Skeletal muscle tissue (tissue), 4 donors: ENCODE results near the gene KCTD15. TPM values are rescaled to one million over a fixed set of nuclear protein-coding genes. Genes with fewer than 3 reads are reported as not detected.

Experiments
- H3K27ac ChIP-seq: one replicate; pipeline ENCODE4 v1.7.0; 2013; ENCODE audit warnings: mild to moderate bottlenecking, low read depth, low read length, inconsistent platforms
- H3K27me3 ChIP-seq, 3 donors: one replicate each; pipeline ENCODE4 v1.7.0; 2013; ENCODE audit warnings: low read length in 3 of 3; ENCODE audit not compliant: control insufficient read depth in 3 of 3, insufficient read depth in 3 of 3
- H3K36me3 ChIP-seq, 3 donors: one replicate each; pipeline ENCODE4 v1.7.0; 2013; ENCODE audit warnings: low read length in 3 of 3; ENCODE audit not compliant: control insufficient read depth in 3 of 3, insufficient read depth in 3 of 3
- H3K4me1 ChIP-seq, 3 donors: one replicate each; pipeline ENCODE4 v1.7.0; 2013; ENCODE audit warnings: low read length in 3 of 3, mild to moderate bottlenecking in 3 of 3; ENCODE audit not compliant: control insufficient read depth in 3 of 3, insufficient read depth in 3 of 3
- H3K4me3 ChIP-seq, 3 donors: one replicate each; pipeline ENCODE4 v1.7.0; 2013; ENCODE audit warnings: low read length in 3 of 3
- H3K9ac ChIP-seq, 3 donors: one replicate each; pipeline ENCODE4 v1.7.0; 2013; ENCODE audit warnings: low read length in 3 of 3, mild to moderate bottlenecking in 3 of 3, moderate library complexity in 2 of 3, low read depth in 1 of 3
- H3K9me3 ChIP-seq, 3 donors: one replicate each; pipeline ENCODE4 v1.7.0; 2013; ENCODE audit warnings: low read length in 3 of 3; ENCODE audit not compliant: control insufficient read depth in 3 of 3
- total RNA-seq: library from RNA; depleted of rRNA; stranded (reverse); fragments of >200 nt; gene quantifications from one replicate; pipeline ENCODE4 v1.2.3, GENCODE V29; 2014
- donor health status: Osteomylitis.

KCTD15 gene
- total RNA-seq, 1 donor from 2014 or later = 34.4 TPM

DNA sequence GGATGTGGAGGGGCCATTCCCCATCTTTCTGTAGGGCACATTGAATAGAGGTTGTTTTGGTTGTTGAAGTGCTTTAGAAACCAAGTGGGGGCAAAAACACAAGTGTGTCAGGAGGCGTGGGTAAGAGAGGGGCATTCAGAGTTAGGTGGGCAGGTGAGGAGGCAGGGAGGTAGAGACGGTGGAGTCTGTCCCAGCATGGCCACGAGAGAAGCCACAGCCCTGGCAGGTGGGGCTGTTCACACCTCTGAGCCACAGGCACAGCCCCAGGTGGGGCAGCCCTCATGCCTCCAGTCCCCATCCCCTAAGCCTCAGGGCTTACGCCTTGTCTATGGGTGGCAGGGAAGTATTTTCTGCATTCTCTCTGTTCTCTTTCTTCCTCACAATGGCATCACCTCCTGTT lies 43.7 kb downstream of the KCTD15 start:
- peaks cover 3 to 19% (median 9%) of the 10 kb centered on the region in 3 donors for H3K27me3 ChIP-seq
- H3K27ac ChIP-seq = no peak overlapping the region
- H3K9ac ChIP-seq = no peak overlapping the region
- H3K36me3 ChIP-seq = no peaks in the 10 kb centered on the region
- no peaks in the 10 kb centered on the region for H3K4me1 ChIP-seq
- H3K4me3 ChIP-seq = no peak overlapping the region
- H3K9me3 ChIP-seq = no peaks in the 10 kb centered on the region

DNA sequence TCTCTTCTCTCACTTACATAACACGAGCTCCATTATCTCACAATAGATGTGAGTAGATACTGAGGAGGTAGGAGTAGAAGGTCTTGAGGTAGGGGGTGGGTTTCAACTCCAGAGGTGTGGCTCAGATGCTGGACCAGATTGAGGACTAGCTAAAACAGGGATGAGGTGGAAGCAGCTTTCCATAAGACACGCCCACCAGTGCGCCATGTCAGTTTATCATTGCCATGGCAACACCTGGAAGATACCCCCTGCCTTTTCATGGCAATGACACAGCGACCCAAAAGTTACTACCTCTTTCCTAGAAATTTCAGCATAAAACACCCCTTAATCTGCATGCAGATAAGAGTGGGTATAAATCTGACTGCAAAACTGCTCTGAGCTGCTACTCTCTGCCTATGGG lies 44.1 kb downstream of the KCTD15 start:
- Histone ChIP-seq H3K27ac (no peak overlapping the region), H3K4me3 (no peak overlapping the region), H3K27me3 (peaks cover 3 to 19% (median 9%) of the 10 kb centered on the region in 3 donors), H3K9me3 (no peaks in the 10 kb centered on the region), H3K9ac (no peak overlapping the region), H3K4me1 (no peaks in the 10 kb centered on the region), H3K36me3 (no peaks in the 10 kb centered on the region)

DNA sequence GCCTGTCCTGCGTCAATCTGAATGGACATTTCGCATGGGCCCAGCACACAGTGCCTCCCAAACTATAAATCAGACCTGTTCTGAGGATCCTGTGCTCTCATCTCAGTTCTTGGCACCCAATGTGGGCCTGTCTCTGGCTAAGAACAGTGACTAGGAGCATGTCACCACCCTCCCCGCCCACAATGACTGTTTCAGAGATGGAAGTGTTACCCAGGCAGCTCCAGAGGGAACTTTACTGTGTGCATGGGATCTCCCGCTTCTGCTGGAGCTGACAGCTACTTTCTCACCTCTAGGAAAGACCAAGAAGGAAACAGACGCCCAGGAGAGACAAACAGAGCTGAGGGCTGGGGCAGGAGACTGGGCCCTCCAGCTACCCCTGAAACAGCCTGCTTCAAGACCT lies 45.0 kb downstream of the KCTD15 start:
- no peak overlapping the region for H3K9ac ChIP-seq
- H3K27me3 ChIP-seq = peaks cover 3 to 19% (median 9%) of the 10 kb centered on the region in 3 donors
- no peaks in the 10 kb centered on the region for H3K36me3 ChIP-seq
- no peak overlapping the region for H3K27ac ChIP-seq
- no peak overlapping the region for H3K4me3 ChIP-seq
- H3K4me1 ChIP-seq = no peaks in the 10 kb centered on the region
- no peaks in the 10 kb centered on the region for H3K9me3 ChIP-seq

DNA sequence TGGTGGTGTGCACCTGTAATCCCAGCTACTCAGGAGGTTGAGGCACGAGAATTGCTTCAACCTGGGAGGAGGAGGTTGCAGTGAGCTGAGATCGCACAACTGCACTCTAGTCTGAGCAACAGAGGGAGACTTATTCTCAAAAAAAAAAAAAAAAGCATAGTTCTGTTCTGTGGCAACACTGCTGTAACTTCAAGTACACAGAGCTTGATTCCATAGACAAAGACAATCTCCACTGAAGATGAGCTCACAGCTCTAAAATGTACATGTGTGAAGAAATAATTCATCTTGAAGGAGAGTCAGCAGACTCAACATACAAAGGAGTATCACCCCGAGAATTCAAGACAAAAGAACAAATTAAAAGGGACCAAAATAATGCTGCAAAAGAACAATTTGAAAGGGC lies 47.8 kb downstream of the KCTD15 start:
- Histone ChIP-seq H3K36me3 (no peaks in the 10 kb centered on the region), H3K27ac (no peak overlapping the region), H3K27me3 (peaks cover 3 to 19% (median 9%) of the 10 kb centered on the region in 3 donors), H3K4me3 (no peak overlapping the region), H3K4me1 (no peaks in the 10 kb centered on the region), H3K9ac (no peak overlapping the region), H3K9me3 (no peaks in the 10 kb centered on the region)

DNA sequence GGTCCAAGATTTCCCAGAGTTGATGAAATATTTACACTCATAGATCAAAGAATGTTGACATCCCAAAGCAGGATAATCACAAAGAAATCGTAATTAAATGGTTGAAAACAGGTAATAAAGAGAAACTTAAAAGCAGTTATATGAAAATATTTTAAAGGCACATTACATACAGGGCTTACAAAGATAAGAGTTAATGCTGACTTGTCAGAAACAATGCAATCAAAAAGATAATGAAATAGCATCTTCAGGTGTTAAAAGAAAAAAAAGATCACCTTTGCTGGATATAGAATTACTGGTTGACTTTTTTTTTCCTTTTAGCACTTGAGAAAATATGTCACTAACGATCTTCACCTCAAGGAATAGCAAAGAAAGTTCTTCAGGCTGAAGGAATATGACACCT lies 48.8 kb downstream of the KCTD15 start:
- H3K9me3 ChIP-seq = no peaks in the 10 kb centered on the region
- H3K9ac ChIP-seq = no peak overlapping the region
- H3K27ac ChIP-seq = no peak overlapping the region
- H3K36me3 ChIP-seq = no peaks in the 10 kb centered on the region
- H3K4me3 ChIP-seq = no peak overlapping the region
- H3K27me3 ChIP-seq = peaks cover 0 to 14% (median 5%) of the 10 kb centered on the region in 3 donors
- no peaks in the 10 kb centered on the region for H3K4me1 ChIP-seq

DNA sequence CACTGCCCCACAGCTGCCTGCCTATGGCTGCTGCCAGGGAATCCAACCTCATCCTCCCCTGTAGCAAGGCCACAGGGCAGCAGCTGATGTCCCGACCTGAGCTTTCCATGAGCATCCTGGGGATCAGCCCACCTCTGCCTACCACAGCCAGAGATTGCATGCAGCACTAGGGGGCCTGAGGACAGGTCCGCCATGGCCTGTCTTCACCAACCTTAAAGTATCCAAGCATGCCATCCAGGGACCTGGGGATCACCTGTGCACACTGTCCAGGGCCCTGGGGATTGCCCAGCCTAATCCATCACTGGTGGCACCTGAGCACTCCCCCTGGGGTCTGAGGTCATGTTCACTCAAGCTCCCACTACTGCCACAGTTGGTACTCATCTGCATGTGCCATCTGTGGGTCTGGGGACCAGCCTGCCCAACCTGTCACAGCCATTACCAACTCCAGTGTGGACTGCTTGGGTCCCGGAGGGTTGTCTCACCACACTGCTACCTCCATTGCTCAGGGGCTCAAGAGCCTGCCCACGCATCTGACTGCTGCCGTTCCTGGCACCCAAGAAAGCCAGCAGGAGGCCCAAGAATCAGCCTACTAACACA lies 53.0 kb downstream of the KCTD15 start:
- no peaks in the 10 kb centered on the region for H3K27me3 ChIP-seq
- H3K9ac ChIP-seq = no peak overlapping the region
- no peak overlapping the region for H3K4me3 ChIP-seq
- no peaks in the 10 kb centered on the region for H3K36me3 ChIP-seq
- no peaks in the 10 kb centered on the region for H3K9me3 ChIP-seq
- H3K4me1 ChIP-seq = no peaks in the 10 kb centered on the region
- H3K27ac ChIP-seq = no peak overlapping the region

DNA sequence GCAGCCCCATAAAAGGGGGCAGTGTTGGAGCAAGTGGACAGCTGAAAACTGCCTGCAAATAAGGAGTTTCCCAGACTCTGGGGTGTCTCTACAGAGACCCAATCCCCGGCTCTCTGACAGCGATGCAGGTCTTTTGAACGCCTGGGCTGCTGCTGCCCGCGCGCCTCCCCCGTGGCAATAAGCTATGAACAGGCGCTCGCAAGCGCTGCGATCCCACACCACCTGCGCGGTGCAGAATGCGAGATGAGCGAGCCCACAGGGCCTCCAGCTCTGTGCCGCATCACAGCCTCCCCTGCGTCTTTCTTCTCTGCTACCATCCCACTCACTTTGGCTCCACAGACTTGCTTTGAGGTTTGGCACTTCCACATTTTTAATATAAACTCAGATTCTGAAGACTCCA lies 62.3 kb downstream of the KCTD15 start:
- Histone ChIP-seq H3K27me3 (peaks cover 0 to 6% (median 0%) of the 10 kb centered on the region in 3 donors), H3K9ac (no peak overlapping the region), H3K4me1 (no peaks in the 10 kb centered on the region), H3K9me3 (no peaks in the 10 kb centered on the region), H3K4me3 (no peak overlapping the region), H3K36me3 (no peaks in the 10 kb centered on the region), H3K27ac (no peak overlapping the region)

DNA sequence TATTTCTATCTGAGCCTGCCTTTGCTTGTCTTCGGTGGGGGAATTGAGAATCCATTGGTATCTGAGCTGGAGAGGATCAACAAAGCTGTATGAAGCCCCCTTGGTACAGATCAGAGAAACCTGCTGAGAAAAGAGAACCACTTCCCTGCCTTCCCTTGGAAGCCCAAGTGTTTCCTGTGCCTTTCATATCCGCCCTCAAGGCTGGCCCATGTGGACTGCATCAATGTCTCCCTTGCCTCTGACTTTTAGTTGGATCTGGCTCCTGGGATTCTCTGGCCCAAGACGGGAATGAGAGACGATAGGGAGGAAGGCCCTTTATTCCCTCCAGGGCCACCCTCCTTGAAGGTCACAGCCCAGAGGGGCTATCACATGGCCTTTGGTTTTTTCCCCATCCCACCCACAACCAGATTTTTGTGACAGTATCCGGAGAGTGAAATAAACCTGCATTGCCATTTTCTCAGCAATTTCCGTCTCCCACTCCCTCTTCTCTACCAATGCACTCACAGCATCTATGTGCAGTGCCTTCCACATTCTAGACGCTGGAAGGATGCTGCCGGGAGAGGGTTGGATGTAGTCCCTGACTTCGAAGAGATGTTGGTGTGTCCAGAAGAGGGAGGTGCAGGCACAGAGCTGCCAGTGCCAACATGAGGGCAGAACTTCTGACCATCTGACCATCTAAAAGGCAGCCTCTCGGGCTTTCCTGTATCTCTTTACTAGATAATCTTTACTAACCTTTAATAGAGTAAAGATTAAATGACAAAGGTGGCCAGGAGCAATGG lies 63.8 kb downstream of the KCTD15 start:
- Histone ChIP-seq H3K4me1 (no peaks in the 10 kb centered on the region), H3K4me3 (no peak overlapping the region), H3K9me3 (no peaks in the 10 kb centered on the region), H3K36me3 (no peaks in the 10 kb centered on the region), H3K27ac (no peak overlapping the region), H3K9ac (no peak overlapping the region), H3K27me3 (peaks cover 0 to 9% (median 0%) of the 10 kb centered on the region in 3 donors)

DNA sequence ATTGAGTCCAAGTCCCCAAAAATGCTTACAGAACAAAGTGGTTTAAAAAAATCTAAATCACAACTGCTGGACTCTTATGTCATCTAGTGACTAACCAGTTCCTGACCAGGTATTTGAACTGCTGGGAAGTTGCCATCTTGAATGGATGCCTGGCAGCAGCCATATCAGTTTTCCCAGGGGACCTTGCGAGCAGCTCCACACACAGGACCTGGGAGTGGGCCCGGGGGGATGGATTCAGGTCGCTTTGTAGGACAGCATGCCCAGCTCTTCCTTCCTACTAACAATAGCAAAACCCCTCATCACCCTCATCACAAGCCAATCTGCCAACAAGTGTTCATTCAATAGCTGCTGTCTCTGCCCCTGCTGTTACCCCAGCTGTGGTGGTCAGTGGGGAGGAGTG lies 65.3 kb downstream of the KCTD15 start:
- Histone ChIP-seq H3K27me3 (peaks cover 0 to 9% (median 0%) of the 10 kb centered on the region in 3 donors), H3K4me3 (no peak overlapping the region), H3K4me1 (no peaks in the 10 kb centered on the region), H3K9ac (no peak overlapping the region), H3K27ac (no peak overlapping the region), H3K36me3 (no peaks in the 10 kb centered on the region), H3K9me3 (no peaks in the 10 kb centered on the region)

DNA sequence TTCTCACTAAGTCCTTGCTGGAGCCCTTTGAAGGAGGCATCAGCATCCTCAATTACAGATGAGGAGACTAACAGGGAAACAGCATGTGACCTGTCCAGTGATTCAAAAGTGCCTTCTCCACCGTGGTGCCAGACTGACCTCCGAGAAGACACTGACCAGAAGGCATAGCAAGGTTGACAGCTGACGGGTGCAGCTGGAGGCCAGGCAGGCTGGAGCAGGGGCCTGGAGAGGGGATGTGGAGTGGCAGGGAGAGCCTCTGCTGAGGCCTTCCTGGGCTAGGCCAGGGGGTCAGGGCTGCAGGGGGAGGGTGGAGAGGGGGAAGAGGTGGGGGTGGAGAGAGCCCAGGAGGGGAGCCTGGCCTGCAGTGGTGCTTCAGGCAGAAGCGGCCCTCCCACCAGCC lies 66.3 kb downstream of the KCTD15 start:
- Histone ChIP-seq H3K27me3 (peaks cover 0 to 9% (median 0%) of the 10 kb centered on the region in 3 donors), H3K9me3 (no peaks in the 10 kb centered on the region), H3K4me3 (no peak overlapping the region), H3K4me1 (no peaks in the 10 kb centered on the region), H3K36me3 (no peaks in the 10 kb centered on the region), H3K27ac (no peak overlapping the region), H3K9ac (no peak overlapping the region)
